ENCODE data around the gene FBXL7.

DNA sequence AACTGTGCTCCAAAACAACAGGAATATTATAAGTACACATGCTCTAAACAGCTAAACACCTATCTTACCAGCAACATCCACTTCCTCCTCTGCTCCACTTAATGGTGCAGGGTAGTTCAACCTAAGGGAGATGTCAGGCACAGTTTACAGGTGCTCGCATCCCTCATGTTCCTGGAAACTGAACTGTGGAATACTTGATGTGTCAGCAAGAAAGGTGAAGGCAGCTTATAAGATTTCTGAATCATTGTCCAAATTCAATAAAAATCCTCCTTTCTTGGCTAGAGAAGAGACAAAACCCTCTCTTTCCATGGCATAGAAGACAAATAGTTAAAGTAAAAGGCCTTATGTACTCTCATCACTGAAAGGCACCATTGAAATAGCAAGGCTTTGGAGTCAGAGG lies 272.2 kb downstream of the FBXL7 start:
- TF ChIP-seq, protein P1, sequence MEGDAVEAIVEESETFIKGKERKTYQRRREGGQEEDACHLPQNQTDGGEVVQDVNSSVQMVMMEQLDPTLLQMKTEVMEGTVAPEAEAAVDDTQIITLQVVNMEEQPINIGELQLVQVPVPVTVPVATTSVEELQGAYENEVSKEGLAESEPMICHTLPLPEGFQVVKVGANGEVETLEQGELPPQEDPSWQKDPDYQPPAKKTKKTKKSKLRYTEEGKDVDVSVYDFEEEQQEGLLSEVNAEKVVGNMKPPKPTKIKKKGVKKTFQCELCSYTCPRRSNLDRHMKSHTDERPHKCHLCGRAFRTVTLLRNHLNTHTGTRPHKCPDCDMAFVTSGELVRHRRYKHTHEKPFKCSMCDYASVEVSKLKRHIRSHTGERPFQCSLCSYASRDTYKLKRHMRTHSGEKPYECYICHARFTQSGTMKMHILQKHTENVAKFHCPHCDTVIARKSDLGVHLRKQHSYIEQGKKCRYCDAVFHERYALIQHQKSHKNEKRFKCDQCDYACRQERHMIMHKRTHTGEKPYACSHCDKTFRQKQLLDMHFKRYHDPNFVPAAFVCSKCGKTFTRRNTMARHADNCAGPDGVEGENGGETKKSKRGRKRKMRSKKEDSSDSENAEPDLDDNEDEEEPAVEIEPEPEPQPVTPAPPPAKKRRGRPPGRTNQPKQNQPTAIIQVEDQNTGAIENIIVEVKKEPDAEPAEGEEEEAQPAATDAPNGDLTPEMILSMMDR (IDR thresholded peaks at IDR 0.05; ENCODE audit: low read depth, low read length): no peak
- TF ChIP-seq EZH2phosphoT487 (IDR thresholded peaks at IDR 0.05; ENCODE audit: low read depth): no peak

Measured in OCI-LY3 (cell line).